Measurements from ENCODE around the gene SMIM13.

Gene SMIM13

DNA sequence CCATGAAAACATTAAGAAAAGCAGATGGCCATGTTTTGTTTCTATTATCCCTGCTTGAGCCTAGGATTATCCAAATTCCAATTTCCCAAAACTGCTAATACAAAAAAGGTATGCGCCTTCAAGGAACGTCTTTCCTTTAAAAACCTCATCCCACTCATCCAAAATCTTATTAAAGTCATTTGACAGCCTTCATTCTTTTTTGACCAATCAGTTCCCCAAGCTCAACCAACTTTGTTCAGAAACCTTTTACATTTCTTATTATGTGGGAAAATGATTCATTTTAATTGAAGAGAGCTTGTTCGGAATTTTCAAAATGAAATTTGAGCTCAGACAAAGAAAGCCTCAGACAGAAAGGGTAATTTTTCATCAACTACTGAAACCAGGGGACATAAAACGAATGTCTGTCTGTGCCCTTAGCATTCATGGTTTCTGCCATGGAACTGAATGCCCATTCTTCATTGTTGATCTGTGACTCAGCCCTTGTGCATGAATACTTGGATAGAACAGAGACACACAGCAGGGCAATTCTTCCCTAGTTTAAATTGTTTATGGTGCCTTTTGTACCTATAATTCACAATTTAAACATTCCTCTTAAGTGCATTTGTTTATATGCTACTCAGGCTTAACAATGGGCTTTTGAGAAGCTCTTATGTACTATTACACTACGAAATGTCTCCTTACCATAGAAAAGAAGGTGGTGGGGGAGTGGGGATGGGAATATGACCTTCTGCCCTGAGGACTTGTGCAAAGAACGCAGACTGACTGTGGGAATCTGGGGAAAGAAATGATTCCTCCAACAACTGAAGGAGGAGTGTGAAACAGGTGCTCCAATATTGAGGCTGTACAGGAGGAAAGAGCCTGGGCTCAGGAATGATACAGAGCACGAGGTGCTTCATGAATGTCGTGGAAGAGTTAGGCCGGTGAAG is 67.7 kb downstream of the SMIM13 start:
- no peak for DNase-seq

DNA sequence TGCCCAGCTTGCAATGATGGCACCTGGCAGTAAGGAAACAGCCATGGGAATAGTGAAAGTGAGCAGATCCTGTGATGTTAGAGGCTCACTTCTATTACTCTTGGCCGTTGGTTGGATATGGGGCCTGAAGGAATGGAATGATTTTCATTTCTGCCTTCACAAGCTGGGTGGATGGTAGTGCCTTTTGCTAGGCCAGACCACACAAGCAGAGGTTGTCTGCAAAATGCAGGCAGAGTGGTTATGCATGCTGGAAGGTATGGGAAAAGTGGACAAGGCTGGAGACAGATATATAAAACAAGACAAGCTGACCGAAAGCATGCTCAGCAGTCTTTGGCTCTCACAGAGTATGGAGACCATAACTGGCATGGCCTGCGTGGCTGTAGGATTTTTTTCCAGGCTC is 68.6 kb downstream of the SMIM13 start:
- no peak for DNase-seq

DNA sequence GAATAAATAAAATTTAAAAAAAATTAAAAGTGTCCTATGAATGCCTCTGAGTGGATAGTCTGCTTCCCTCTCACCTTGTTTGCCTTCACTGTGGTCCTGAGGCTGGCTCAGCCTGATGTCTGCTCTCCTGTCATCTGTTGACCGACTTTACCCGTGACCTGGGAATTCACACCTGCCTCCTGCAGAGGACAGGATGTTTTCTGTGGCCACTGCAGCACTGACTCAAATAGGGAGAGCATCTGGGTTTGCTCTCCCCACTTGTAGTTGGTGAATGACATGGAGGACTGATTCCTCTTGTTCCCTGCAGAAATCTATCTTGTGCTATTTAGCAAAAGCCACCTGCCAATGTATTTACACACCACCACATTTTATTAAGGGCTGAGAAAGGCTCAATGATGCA is 70.3 kb downstream of the SMIM13 start:
- peak; percentile 72 for DNase-seq

GRCh38 chr6:11164717-11165646 is 71.3 kb downstream of the SMIM13 start:
- DNase-seq: peak; percentile 41

DNA sequence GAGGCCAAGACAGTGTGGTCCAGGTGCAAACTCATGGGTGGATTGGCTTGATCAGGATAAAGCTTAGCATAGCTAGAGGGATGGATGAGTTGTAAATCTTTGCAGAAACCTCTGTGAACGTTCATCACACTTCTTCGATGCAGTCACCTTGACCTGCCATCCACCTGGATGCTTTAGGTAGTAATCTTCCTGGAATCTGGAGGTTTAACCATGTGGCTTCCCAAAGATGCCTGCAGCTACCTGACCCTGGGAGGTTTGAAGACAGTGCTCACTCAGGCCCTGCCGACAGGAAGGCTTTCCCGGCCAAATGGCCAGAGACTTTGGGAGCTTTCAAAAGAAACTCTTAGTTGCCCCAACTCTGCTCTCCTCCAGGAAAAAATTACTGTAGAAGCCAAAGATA is 73.3 kb downstream of the SMIM13 start:
- DNase-seq: no peak

DNA sequence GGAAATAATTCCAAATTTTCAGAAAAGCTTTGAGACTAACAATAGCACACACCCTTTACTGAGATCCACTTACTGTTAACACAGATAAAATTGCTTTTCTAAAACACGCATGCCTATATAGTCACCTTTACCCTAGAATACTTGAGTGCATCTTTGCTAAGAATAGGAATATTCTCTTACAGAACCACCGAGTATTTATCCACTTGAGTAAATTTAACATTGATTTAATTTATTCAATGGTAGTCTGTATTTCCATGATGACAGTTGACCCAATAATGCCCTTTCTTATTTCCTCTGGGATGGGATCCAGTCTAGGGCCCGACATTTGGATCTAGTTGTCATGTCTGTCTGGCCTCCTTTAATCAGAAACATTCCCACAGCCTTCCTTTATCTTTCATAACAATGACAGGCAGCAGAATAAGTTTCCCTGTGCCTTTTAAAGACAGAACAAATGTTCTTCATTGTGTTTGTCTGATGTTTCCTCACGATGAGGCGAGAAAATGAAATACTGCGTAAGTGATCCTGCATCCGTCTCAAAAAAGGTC is 74.5 kb downstream of the SMIM13 start:
- no peak for DNase-seq

DNA sequence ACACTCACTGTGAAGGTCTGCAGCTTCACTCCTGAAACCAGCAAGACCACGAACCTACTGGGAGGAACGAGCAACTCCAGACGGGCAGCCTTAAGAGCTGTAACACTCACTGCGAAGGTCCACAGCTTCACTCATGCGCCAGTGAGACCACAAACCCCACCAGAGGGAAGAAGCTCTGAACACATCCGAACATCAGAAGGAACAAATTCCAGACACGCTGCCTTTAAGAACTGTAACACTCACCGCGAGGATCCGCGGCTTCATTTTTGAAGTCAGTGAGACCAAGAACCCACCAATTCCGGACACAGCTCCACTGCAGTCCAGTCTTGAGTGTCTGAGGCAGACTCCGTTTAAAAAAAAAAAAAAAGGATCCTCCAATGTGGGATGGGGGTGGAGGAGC is 78.3 kb downstream of the SMIM13 start:
- DNase-seq: no peak

GRCh38 chr6:11172501-11173327 is 79.1 kb downstream of the SMIM13 start:
- DNase-seq: peak; percentile 70

DNA sequence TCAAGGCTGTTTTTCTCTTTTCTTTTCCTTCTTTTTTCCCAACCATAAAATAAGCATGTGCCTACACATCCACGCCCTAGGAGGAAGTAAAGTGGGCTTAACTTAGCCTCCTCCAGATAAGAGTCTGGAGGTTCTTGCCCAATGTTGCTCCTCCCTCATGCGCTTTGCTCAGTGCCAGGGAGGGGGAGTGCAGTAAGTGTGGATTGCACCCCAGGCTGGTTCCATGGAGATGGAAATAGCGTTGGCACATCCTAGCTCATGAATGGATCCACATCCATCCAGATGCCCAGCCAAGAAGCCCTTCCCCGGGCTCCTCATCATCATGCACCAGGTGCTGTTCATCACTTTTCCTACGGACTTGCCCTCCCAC is 80.6 kb downstream of the SMIM13 start:
- DNase-seq: no peak

DNA sequence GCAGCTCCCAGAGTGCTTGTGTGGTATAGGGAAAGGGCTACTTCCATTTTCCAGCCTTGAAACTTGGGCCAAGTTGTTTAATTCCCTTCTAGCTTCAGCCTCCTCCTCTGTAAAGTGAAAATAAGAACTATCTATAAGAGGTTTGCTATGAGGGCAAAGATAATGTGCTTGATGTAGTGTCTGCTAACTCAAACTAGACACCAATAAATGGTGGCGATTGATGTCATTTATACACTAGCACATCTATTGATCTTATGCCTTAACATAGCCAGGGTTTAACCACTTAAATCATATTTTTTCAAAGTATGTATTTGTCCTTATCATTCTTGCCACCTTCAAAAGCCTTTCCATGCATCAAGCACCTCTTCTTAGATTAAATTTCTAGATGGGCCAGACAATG is 83.6 kb downstream of the SMIM13 start:
- no peak for DNase-seq

- no peak for DNase-seq
Measured at GRCh38 chr6:11179088-11179418, 85.4 kb downstream of the SMIM13 start.

DNA sequence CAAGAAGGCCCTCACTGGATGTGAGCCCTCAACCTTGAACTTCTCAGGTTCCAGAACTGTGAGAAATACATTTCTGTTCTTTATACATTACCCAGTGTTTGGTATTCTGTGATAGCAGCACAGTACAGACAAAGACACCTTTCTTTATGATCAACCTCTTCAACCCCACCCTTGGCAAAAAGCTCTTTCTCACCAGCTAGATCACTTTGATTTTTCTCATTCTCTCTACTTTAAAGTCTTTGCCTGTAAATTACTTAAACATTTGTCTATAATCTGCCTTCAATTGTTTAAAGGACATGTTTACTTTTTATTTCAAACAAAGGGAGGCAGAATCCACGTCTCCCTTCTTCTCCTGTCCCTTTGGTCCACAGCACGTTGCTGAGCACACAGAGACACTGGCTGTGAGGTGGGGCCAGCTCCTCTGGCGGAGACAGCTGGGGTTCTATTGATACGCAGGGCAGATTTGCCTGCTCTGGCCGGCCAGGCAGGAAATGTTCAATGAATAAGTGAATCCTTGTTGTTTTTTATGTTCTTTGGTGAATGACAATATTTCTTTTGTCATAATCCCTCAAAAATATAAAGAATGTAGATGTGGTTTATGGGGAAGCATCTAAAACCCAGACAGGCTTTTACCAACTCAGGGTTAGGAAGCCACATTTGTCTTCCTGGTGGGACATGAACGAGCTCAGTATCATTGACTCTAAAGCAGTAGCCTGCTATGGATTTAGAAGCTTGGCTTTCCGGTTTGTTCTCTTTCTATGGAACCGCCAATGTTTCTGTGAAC is 86.0 kb downstream of the SMIM13 start:
- no peak for DNase-seq

GRCh38 chr6:11181478-11182136 is 88.0 kb downstream of the SMIM13 start:
- no peak for DNase-seq

DNA sequence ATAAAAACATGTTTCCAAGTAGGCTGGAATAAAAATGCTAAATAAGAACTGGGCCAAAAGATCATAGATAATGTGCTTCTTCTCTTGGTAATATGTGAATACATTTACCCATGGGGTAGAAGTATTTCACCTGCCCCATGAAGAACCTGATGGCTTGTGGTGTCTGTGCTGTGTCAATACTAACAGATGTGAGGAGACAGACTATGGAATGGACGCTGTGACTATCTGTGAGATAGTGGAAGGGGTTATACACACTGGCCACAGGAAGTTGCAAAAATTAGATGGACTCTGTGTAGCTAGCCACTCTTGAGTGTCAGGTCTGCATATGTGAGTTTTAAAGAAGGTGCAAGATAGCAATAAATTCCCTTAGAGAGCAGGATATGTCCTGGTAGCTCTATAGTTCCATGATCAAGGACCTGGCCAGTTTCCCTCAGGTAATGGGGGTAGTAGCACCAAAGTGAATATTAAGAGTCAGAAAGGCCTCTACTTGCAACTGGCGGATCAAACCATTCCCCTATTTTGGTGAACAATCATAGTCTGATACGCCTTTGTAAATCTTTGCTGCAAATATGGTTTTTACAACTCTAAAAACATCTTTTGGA is 90.2 kb downstream of the SMIM13 start:
- DNase-seq: no peak

DNA sequence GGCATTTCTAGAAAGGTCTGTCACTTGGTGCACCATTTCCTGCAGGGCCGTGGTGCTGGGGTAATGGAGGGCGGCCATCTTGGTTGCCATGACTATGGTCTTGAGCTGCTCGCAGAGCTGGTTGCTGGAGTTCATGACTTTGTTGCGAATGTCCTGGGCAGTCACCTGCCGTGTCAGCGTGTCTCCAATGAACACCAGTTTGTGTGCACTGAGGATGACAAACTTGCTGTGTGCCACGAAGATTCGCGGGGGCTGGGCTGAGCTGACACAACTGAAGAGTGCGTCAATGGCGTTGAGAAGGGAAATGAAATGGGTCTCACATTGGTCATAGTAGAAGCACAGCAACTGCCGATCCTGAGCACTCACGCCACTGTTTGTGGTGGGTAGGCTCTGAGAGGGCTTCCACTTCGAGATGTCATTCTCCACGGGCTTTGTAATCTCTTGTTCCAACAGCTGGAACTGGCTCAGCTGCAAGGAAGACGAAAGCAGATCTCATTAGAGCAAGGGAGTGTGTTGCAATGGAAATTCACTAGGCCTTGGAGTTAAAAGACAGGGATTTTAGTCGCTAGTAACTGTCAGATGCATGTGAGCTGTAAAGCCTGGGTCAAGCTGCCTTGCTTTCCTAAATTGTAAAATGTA is 91.7 kb downstream of the SMIM13 start:
- DNase-seq: no peak

DNA sequence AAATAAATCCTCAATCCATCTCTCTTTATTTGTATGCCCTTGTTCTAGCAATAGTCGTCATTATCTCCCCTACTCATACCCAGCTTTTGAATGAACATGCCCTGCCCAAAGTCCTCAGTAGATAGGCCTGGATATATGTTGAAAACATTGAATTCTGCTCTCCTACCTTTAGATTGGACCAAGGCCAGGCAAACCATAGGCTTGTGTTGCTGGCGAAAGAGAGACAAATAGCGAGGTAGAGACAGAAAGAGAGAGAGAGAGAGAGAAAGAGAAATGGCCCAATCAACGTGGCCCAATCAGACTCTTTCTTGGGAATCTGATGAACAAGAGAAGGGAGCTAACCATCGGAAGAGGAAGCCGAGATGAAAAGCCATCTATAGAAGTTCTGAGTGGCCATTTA is 93.7 kb downstream of the SMIM13 start:
- DNase-seq: no peak

Measured in activated CD4-positive, alpha-beta T cell treated with anti-CD3 and anti-CD28 coated beads, Interleukin-10, Interleukin-2, amounts not matched to agents 100 ng/mL and 50 ng/mL, durations not matched to agents 16 hours and 8 hours (primary cell).